Activated effector memory CD4-positive, alpha-beta T cell treated with anti-CD3 and anti-CD28 coated beads, Interleukin-2, amount 50 U/mL, for 16 hours (primary cell): ENCODE results near the gene ZNF454.

ENCODE experiments used
- DNase-seq: peaks from one replicate; pipeline ENCODE4 v3.0.0-alpha.2; 2020

ZNF454 gene

DNA sequence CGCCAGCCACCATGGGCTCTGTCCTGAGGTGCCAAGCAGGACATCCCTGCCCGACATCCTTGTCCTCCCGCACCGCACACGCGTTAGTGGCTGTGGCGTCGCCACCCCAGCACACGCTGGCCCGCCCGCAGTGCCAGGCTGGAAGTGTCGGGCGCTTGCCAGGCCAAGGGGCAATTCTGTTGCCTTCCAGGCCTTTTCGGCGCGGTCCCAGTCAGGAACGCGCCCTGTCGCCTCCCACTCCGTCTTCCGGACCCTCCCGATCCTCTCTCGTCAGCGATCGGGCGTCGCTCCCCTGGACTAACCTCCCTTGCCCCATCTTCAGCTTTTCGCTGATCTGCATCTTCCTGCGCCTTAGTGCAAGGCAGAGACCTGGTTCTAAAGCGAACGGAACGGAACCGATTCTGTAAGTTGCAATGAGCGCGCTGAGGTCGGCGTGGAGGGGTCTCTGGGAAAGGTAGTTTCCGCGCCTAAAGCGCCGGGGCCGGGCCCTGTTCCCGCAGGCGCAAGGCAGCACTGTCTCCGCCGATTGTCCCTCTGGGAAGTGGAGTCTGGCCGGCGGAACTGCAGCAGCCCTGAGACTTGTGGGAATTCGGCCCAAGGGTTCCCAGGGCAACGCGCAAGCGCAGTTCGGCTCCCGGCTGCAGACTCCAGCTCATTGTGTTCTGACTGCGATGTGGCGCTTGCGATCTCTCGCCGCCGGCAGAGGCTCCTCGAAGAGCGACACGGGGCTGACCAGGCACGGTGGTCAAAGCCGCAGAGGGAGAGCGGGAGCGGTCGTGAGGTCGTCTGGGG lies at the start of gene ZNF454:
Gene ZNF454, plus strand, starts transcription at position 630 of the 792 bp plus-strand sequence. CDS start 1,594 bp downstream, outside the sequence.
- DNase-seq = no peak

DNA sequence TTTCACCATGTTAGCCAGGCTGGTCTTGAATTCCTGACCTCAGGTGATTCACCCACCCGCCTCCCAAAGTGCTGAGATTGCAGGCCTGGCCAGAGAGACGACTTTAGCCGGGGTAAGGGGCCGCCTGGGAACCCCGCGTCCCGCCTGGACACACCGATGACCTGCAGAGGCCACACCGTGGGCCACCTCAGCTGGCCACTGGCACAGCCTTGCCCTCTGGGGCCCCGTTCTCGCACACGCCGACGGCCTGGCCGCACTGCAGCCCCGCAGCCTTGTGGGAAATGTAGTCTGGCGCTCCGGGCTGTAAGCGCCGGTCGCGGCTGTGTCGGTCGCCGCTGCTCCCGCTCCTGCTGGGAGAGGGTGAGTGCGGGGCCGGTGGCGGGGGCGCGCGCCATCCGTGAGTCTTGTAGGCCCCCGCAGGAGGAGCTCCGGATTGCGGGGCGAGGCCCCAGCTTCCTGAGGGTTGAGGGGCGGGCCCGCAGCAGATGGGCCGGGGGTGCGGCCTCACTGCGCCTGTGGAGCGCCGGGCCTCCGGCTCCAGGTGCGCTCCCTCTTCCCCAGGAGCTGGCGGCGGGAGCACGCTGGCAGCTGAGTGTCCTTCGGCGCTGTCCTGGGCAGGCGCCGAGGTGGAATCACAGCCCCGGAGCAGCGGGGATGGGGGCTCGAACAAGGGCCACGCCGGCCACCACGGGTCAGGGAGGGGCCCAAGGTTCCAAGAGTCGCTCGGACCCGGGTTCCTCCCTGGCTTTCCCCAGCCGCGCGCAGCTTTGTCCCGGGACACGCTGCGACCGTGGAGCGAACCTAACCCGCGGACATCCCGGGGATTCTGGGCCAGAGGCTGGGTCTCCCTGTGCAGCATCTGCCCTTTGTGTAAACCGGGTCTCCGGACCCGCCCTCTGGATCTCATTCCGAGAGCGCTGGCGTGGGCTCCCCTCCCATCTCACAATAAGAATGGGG lies 45.1 kb upstream of the ZNF454 start, which contains the start of gene ZFP2:
Gene ZFP2, plus strand, starts transcription at position 299 of the 957 bp plus-strand sequence. CDS start 35,401 bp downstream, outside the sequence.
- DNase-seq = peak; percentile 69

DNA sequence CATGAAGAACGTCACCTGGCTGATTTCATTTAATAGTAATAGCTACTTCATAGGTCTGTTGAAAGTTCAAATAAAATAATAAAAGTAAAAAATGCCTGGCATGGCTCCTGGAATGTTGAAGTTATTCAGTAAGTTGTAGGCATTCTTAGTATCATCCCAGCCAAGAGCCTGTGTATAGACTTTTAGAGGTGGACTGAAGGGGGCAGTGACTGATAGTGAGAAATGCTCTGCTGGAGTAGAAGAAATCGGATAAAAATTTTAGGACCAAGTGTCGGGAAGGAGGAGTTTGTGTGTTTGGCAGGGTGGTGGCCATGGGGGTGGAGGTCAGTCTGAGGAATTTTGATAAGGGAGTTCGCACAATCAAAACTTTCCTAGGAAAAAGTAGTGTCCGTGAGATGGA lies 41.7 kb upstream of the ZNF454 start:
- no peak for DNase-seq

DNA sequence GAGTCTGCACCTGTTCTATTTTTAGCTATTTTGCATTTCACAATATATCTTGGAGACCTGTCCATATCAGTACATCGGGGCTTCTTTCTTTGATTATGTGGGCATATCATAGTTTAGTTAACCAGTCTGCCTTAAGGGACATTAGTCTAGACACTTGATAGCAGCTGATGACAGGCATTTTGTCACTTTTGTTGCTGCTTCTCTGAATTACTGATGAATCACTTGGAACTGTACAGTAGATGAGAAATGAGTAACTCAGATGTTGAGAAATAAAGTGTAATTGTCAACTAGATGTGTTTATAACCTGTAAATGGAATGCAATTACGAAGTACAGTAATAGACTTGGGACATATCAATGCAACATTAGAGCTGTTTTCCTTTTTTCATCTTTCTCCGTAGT lies 38.1 kb upstream of the ZNF454 start:
- DNase-seq = no peak

DNA sequence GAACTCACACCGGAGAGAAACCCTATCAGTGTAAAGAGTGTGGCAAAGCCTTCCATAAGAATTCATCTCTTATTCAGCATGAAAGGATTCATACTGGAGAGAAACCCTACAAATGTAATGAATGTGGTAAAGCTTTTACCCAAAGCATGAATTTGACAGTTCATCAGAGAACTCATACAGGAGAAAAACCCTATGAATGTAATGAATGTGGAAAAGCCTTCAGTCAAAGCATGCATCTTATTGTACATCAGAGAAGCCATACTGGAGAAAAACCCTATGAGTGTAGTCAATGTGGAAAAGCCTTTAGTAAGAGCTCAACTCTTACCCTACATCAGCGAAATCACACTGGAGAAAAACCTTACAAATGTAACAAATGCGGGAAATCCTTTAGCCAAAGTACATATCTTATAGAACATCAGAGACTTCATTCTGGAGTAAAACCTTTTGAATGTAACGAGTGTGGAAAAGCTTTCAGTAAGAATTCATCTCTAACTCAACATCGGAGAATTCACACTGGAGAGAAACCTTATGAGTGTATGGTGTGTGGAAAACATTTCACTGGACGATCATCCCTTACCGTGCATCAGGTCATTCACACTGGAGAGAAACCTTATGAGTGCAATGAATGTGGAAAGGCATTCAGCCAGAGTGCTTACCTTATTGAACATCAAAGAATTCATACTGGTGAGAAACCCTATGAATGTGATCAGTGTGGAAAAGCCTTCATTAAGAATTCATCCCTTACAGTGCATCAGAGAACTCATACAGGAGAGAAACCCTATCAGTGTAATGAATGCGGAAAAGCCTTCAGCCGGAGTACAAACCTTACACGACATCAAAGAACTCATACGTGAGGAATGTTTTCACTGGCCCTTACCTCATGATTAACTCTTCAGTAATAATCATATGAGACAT lies 8.9 kb upstream of the ZNF454 start:
- DNase-seq = no peak

DNA sequence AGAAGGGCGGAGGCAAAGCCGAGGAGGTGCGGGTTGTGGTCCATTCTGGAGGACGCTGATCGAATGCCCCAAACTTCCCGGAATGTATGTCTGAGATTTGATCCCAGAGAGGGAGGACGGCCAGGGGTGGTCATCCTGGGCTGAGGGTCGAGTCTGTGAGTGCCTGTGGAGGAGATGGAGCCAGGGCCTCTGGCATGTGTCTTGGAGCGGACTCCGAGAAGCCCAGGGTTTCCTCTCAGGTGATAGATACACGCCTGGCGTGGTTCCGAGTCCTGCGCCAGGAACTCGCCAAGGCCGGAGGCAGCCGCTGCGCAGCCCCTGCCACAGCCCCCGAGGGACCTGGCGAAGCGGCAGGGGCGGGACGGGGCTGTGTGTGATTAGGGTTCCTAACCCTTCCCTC lies 363 bp downstream of the ZNF454 start:
- no peak for DNase-seq

DNA sequence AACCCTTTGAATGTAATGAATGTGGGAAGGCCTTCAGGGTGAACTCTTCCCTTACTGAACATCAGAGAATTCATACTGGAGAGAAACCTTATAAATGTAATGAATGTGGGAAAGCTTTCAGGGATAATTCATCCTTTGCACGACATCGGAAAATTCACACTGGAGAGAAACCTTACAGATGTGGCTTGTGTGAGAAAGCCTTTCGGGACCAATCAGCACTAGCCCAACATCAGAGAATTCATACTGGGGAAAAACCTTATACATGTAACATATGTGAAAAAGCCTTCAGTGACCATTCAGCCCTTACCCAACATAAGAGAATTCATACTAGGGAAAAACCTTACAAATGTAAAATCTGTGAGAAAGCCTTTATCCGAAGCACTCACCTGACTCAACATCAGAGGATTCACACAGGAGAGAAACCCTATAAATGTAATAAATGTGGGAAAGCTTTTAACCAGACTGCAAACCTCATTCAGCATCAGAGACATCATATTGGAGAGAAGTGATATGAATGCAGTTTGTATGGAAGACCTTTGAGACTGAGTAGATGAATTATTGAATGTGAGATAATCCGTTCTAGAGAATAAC lies 24.6 kb downstream of the ZNF454 start:
- no peak for DNase-seq

DNA sequence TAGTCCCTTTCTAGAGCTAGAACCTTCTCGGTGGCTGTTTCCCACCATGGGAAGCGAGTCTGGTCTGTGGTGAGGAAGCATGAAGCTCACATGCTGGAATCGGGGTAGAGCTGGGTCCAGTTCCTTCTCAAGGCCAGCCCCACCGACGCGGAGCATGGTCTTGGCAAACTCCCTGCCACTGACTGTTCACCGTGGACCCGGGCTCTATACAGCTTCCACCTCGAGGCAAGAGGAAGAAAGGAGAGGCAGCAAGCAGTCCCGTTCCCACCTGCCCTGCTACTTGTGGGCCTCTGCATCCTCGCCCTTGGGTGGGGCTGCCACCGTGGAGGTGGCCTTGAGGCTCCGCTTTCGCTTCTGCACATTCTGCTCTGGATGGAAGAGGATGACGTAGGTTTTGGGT lies 40.4 kb downstream of the ZNF454 start:
- no peak for DNase-seq

DNA sequence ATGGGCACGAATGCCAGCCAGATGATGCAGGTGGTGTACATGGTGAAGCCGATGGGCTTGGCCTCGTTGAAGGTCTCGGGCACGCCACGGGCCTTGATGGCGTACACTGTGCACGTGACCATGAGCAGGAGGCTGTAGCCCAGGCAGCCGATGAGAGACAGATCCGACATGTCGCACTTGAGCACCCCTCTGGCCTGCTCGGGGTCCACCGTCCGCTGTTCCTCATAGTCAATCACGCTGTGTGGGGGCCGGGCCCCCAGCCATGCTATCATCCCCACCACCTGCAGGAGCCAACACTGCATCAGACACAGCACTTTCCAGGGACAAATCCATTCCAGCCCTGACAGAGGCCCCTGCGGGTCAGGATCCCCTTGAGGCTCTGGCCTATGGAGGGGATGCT lies 41.9 kb downstream of the ZNF454 start:
- DNase-seq = no peak

DNA sequence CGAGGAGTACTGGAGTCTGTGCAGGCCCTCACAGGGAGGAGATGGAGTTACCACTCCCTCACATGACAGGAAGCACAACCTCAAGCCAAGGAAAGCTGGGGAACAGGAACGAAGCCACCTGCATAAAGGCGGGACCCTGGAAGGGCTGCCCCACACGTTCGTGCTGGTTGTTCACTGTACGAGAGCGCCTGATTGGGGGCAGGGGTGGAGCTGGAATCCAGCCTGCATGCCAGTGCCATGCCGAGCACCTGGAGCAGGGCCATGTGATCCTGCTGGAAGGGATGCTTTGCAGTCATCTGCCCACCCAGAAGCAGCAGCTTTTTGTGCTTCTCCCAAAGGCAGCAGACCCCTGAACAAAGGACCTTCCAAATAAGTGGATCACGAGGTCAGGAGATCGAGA lies 42.7 kb downstream of the ZNF454 start:
- no peak for DNase-seq

DNA sequence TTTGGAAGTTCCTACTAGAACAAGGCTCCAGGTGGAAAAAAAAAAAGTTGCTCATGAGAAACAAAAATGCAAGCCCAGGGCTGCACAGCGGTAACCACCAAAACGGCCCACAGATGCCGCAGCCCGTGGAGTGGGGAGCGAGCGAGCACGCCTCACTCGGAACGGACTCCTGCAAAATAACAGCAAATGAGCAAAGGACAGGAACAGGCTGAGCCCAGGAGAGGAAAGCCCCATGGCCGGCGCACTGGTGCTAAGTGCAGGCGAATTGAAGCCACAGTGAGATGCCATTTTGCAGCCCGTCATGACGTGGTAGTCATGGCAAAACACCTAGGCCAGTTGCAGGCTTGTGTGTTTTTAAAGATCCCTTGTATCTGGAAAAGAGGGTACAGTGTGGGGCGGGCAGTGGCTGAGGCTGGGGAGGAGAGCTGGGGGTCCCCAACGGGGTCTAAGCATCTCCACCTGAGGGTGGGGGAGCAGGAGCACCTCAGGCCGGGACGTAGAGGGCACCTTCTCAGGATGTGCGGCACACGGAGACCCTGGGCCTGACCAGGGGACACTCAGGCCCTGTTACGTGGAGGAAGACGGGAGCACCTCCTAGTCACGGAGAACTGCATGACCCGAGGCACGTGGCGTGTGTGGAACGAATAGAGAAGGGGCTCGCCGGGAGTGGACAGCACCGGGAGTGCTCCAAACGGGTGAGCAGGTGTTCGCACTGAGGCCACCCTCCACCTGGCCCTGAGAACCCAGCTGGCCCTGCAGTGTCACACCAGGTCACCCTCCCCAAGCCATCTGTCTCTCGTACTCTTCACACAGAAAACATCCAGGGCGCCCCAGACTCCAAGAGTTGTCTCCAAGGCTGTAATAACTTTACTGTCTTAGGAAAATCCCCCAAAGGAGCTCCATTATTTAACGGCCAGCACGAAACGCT lies 43.4 kb downstream of the ZNF454 start:
- DNase-seq = no peak

DNA sequence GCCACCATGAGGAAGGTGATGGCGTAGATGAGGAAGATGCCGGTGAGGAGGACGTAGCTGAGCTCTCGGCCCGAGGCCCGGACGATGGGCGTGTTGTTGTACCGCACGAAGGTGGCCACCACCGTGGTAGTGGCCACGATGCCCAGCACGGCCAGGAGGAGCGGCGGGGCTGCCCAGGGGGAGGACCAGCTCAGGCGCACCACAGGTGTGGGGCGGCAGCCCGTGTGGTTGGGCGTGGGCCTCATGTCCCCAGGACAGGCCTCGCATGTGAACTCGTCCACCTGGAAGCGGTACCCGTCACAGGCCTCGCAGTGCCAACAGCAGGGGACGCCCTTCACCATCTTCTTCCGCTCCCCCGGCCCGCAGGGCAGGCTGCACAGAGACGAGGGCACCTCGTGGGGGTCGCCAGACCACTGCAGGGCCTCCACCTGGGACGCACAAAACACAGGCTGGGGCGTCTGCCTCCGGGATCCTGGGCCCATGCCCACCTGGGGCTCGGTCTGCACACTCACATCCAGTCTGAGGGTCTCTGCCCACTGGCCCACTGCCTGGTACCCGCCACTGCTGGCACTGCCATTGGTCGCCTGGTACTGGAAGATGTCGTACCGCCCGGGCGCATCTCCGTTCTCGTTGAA lies 45.4 kb downstream of the ZNF454 start:
- DNase-seq = no peak

DNA sequence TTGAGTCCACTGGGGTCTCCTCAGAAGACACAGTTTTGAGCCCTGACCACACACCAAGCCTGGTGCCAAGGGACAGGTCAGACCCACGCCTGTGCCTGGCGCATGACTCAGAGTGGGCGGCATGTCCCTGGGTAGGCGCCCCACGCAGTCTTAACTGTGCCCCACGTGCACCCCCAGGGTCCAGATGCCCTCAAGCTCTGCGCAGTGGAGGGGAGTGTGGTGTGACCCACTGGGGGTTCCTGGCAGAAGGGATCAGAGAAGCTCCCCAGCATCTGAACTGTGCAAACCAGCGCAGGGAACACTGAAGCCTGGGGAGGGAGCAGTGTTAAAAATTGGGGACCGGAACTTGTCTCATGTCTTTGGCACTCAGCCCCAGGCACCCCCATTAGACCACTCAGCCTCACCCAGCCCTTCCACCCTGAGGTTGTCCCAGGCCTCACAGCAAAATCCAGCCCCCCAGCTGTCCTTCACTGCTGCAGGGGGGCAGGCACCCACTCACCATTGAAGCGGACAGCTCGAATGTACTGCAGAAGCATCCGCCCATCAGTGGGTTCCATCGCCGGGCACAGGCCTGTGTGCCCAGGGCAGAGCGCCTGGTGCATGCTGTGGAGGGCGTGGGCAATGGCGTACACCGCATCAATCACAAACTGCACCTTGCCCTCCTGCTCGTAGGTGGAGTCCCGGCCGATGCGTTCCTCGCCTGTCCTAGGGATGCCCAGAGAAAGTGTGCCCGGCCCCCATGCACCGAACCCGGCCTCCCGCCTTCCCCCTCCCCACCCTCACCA lies 47.6 kb downstream of the ZNF454 start:
- DNase-seq = no peak

DNA sequence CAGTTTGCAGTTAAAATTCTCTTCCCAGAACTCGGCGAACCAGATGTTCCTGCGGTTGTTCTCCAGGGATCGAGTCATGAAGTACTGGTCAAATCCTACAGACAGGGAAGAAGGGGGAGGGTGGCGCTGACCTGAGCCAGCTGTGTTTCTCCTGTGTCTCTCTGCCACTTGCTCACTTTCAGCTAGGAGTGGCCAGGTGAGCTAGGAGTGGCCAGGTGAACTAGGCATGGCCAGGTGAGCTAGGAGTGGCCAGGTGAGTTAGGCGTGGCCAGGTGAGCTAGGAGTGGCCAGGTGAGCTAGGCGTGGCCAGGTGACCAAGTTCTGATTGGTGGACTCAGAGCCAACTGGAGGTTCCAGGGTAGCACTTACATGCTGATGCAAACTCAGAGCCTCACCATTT lies 48.3 kb downstream of the ZNF454 start:
- no peak for DNase-seq

DNA sequence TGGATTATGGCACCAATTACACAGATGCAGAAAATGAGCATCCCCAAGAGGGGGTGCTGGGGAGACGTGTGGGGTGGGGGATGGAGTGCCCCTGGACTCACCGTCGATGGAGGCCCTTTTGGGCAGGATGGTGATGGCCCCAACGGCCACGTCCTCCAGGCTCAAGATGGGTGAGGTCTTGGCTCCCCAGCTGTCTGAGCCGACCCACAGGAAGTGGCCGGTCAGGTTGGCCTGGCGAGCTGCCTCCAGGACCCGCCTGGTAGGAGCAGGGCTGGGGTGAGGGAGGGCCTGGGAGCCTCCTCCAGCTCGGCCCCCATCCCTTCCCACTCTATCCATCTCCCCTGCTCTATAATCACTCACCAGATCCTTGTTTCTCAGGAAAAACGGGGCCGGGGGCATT lies 49.5 kb downstream of the ZNF454 start:
- DNase-seq = no peak

DNA sequence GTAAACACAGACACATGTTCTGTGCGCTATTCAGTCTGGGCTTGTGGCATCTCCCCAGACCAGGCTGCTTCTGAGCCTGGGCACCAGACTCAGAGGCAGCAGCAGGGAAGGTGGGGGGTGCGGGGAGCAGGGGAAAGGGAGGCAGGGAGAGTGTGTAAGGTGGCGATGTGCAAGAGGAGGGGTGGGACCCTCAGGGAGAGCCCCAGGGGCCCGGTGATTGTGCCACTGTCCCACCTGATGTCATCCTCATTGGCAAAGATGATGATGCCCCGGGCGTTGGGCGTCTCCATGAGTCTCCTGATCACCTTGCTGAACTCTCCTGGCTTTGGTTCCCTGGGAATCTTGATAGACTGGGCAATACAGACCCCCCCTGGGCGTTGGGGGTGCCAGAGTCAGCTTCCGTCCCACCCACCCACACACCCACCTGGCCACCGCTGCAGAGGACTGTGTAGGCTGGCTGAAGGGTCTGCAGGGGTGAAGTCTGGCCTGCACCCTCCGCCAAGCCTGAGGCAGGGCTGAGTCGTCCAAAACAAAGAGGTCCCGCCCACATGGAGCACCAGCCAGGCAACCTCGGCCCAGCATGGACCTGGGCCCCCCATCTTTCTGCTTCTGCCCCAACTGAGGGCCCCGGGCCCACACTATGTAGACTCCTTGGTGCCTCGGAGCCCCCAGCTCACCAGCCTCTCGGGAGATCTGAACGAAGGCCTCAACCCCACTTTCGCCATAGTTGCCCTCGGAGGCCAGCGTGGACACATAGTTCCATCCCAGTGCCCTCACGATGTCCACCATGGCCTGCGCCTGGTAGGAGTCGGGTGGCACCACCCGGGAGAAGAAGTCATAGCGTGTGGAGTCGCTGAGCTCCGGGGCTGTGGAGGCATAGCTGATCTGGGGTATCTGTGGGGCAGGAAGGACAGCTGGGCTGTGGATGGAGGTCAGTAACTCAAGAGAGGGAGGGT lies 50.5 kb downstream of the ZNF454 start:
- DNase-seq = peak; percentile 38

DNA sequence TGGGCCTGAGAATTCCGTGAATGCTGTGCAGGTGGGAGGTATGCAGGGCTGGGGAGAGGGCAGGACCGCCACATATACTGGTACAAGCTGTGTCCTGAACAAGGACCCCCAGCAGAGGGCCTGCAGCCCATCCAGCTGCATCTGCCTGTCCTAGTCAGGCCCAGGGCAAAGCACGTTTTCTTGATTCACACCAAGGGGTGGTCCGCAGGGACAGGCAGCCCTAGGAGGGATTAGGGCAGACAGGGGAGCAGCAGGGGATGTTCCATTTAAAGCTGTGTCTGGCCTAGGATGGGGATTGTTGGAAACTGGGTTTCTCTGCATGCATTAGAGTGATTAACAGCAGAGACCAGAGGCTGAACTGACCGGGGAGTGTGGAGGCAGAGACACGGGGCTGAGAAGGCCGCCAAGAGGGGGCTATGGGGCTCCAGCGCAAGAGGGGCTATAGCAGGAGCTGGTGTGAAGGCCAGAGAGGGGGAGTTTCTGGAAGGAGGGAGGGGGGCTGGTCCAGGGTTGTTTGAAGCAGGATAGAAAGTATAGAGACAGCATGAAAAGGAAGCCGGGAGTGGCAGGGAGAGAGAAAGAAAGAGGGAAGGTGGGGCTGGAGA lies 51.4 kb downstream of the ZNF454 start:
- DNase-seq = peak; percentile 24

DNA sequence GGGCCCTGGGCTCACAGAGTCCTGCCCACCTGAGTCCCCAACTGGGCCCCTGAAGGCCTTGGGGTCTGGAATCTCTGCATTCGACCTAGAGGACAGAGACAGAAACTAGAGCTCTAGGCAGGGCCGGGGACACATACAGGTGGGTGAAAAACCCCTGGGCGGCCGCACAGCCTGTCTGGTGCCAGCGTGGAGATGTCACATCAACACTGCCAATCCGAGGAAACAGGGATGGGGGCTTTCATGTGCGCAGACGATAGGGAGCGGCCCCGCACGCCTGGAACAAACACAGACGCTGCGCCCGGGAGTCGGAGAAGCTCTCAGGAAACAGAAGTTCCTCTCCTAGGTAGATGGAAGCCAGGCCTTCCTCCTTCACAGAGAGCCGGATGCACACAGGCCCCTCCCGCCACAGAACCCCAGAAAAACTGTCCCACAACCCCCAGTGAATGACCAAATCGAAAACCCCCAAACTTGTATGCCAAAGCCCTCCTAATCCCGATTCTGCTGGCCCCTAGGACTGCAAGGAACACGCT lies 52.3 kb downstream of the ZNF454 start:
- DNase-seq = peak; percentile 6
